H1 (cell line): Measurements from ENCODE around the gene PAFAH1B1. TPM values are rescaled to one million over a fixed set of nuclear protein-coding genes. Genes with fewer than 3 reads are reported as not detected.

ENCODE experiments used
- BACH1 ChIP-seq: IDR thresholded peaks from 2 replicates; pipeline ENCODE4 v1.6.1; 2012; ENCODE audit warnings: low read length, improper control_type of control experiment
- BCL11A ChIP-seq, 2 experiments: IDR thresholded peaks; one replicate each; pipeline ENCODE4 v1.6.1; 2011; ENCODE audit warnings: low read depth in 2 of 2, low read length in 2 of 2, mild to moderate bottlenecking in 2 of 2
- BRCA1 ChIP-seq: IDR thresholded peaks from 2 replicates; pipeline ENCODE4 v1.6.1; 2012; ENCODE audit warnings: low read depth, low read length, improper control_type of control experiment
- CBX8 ChIP-seq: fragments of 300-800, 300-1000 bp; sonication (generic); IDR thresholded peaks from 2 replicates; pipeline ENCODE4 v1.7.1; 2016; ENCODE audit warnings: low read depth, low read length, borderline replicate concordance
- CEBPB ChIP-seq: IDR thresholded peaks from 2 replicates; pipeline ENCODE4 v1.6.1; 2012; ENCODE audit warnings: low read depth, low read length
- CREB1 ChIP-seq: IDR thresholded peaks from 2 replicates; pipeline ENCODE4 v1.6.1; 2012; ENCODE audit warnings: inconsistent platforms
- NRF1 ChIP-seq: IDR thresholded peaks from 2 replicates; pipeline ENCODE4 v1.6.1; 2011; ENCODE audit warnings: mild to moderate bottlenecking, low read depth, low read length, improper control_type of control experiment
- PHF8 ChIP-seq: fragments of 200-600 bp; sonication (generic); conservative IDR thresholded peaks from 2 replicates; pipeline ENCODE4 v1.7.1; 2012; ENCODE audit warnings: low read depth, mild to moderate bottlenecking, inconsistent platforms, low read length, moderate library complexity
- POLR2A ChIP-seq, 2 experiments: IDR thresholded peaks; 1 replicate in 1 of 2; 2 replicates in 1 of 2; pipeline ENCODE4 v1.6.1; 2011; ENCODE audit warnings: low read depth in 2 of 2, low read length in 2 of 2, mild to moderate bottlenecking in 2 of 2; ENCODE audit errors: control extremely low read depth in 1 of 2
- POLR2AphosphoS5 ChIP-seq: IDR thresholded peaks from 2 replicates; pipeline ENCODE4 v1.6.1; 2011; ENCODE audit warnings: low read depth, low read length
- POU5F1 ChIP-seq: IDR thresholded peaks from 2 replicates; pipeline ENCODE4 v1.6.1; 2011; ENCODE audit warnings: low read depth, mild to moderate bottlenecking, low read length, moderate library complexity
- RBBP5 ChIP-seq: IDR thresholded peaks from 2 replicates; pipeline ENCODE4 v1.7.1; 2012; ENCODE audit warnings: low read depth, mild to moderate bottlenecking, inconsistent platforms, low read length, moderate library complexity, borderline replicate concordance
- RFX5 ChIP-seq: IDR thresholded peaks from 2 replicates; pipeline ENCODE4 v1.6.1; 2011; ENCODE audit warnings: low read depth, low read length, improper control_type of control experiment, borderline replicate concordance
- RXRA ChIP-seq: IDR thresholded peaks from 2 replicates; pipeline ENCODE4 v1.6.1; 2011; ENCODE audit warnings: low read depth, mild to moderate bottlenecking, low read length, moderate library complexity; ENCODE audit not compliant: insufficient read depth
- SIRT6 ChIP-seq: IDR thresholded peaks from one replicate; pipeline ENCODE4 v1.7.1; 2012; ENCODE audit warnings: low read length, inconsistent platforms
- SP4 ChIP-seq: IDR thresholded peaks from 2 replicates; pipeline ENCODE4 v1.6.1; 2012; ENCODE audit warnings: low read length, inconsistent platforms
- SRF ChIP-seq: IDR thresholded peaks from 2 replicates; pipeline ENCODE4 v1.6.1; 2011; ENCODE audit warnings: mild to moderate bottlenecking, low read depth, low read length, moderate library complexity
- TAF1 ChIP-seq: IDR thresholded peaks from 2 replicates; pipeline ENCODE4 v1.6.1; 2011; ENCODE audit warnings: mild to moderate bottlenecking, low read depth, low read length
- YY1 ChIP-seq: IDR thresholded peaks from 2 replicates; pipeline ENCODE4 v1.6.1; 2011; ENCODE audit warnings: low read depth, mild to moderate bottlenecking, low read length
- ZNF274 ChIP-seq: IDR thresholded peaks from 2 replicates; pipeline ENCODE4 v1.7.0; 2012; ENCODE audit warnings: low read length, borderline replicate concordance; ENCODE audit errors: extremely low read depth
- polyA plus RNA-seq, 7 experiments: library from polyadenylated mRNA; depleted of rRNA in 3 of 7; stranded (reverse) in 5 of 7; unstranded in 2 of 7; fragments of >200 nt in 5 of 7; fragments of 200-250 nt in 2 of 7; gene quantifications; 1 replicate in 5 of 7; 2 replicates in 1 of 7; 4 replicates in 1 of 7; pipeline versions ENCODE4 v1.2.1 to v1.2.3, GENCODE V29; 2011 to 2013; ENCODE audit warnings: missing spikeins in 2 of 7, mixed read lengths in 2 of 7
- total RNA-seq: library from RNA; stranded (reverse); fragmentation: NEBNext Ultra II Directional; extraction: Animal tissue kit (Norgen Biotek cat#: 25700); gene quantifications from 2 replicates; pipeline ENCODE4 v1.2.1, GENCODE V29; 2021
- TF ChIP-seq, protein P1 (sequence below), 3 experiments: IDR thresholded peaks; 1 replicate in 2 of 3; 2 replicates in 1 of 3; pipeline versions ENCODE4 v1.5.1 to v1.6.1; 2011; ENCODE audit warnings: low read length in 3 of 3, mild to moderate bottlenecking in 3 of 3, inconsistent platforms in 2 of 3, low read depth in 1 of 3, moderate library complexity in 1 of 3; ENCODE audit not compliant: insufficient read depth in 1 of 3; ENCODE audit errors: control extremely low read depth in 1 of 3
- TF ChIP-seq, protein P2 (sequence below): IDR thresholded peaks from 2 replicates; pipeline ENCODE4 v1.6.1; 2012; ENCODE audit warnings: inconsistent platforms

PAFAH1B1 gene
- total and polyA plus RNA-seq, 2 of the 8 experiments (the other 6 are each of a cell fraction or from before 2014, with no cell fraction given) = 42.0 to 152 TPM

DNA sequence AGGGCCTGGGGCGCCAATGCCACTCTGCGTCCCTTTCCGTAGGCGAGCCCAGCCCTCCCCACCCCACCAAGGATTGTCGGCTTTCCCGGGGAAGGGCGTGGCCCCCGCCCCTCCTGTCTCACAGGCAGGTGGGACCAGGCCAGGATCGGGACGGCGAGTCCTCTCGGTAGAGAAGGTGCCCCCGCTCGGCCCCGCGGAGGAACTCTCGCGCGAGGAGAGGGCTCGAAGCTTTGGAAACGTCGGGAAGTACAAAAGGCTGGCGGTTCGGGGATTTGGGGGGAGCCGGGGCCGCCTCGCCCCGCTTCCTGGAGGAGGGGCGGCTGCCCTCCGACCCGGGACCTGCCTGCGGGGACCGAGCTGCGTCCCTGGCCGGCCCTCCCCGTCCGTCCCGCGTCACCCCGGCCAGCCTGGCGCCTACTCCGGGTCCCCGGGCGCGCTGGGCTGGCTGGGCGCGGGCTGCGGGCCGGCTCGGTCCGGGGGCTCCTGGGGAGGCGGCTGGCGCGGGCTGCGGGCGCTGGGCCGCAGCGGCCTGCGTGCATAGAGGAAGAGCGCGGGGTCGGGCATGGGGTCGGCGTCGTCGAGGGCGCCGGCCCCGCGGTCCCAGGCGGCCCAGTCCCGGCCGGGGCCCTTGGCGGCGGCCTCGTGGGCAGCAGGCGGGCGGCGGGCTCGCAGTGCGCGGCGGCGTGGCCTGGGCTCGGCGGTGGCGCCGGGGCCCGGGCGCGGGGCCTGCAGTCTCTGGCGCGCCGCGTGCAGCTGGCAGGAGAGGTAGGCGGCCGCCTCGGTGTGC is 130.7 kb downstream of the PAFAH1B1 start (continued):
- TF ChIP-seq, protein P1, sequence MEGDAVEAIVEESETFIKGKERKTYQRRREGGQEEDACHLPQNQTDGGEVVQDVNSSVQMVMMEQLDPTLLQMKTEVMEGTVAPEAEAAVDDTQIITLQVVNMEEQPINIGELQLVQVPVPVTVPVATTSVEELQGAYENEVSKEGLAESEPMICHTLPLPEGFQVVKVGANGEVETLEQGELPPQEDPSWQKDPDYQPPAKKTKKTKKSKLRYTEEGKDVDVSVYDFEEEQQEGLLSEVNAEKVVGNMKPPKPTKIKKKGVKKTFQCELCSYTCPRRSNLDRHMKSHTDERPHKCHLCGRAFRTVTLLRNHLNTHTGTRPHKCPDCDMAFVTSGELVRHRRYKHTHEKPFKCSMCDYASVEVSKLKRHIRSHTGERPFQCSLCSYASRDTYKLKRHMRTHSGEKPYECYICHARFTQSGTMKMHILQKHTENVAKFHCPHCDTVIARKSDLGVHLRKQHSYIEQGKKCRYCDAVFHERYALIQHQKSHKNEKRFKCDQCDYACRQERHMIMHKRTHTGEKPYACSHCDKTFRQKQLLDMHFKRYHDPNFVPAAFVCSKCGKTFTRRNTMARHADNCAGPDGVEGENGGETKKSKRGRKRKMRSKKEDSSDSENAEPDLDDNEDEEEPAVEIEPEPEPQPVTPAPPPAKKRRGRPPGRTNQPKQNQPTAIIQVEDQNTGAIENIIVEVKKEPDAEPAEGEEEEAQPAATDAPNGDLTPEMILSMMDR (IDR thresholded peaks at IDR 0.05; ENCODE audit: control extremely low read depth in 1 of 3, insufficient read depth in 1 of 3, low read depth in 1 of 3, low read length in 3 of 3) = no peak
- TF ChIP-seq ZNF274 (no peak), BCL11A (IDR thresholded peaks at IDR 0.05; ENCODE audit: low read depth in 2 of 2, low read length in 2 of 2) (no peak), SP4 (no peak), CREB1 (no peak), PHF8 (peak; percentile 50; the same call in 1 of the 2 replicates), RXRA (no peak), SIRT6 (no peak), CEBPB (no peak), CBX8 (no peak), YY1 (no peak), POLR2AphosphoS5 (no peak; the same call in 1 of the 2 replicates), RFX5 (no peak), BRCA1 (peak; percentile 65), POU5F1 (no peak), POLR2A (IDR thresholded peaks at IDR 0.05; ENCODE audit: control extremely low read depth in 1 of 2, low read depth in 2 of 2, low read length in 2 of 2) (no peak), TAF1 (no peak; the same call in 1 of the 2 replicates), RBBP5 (no peak; the same call in 1 of the 2 replicates), NRF1 (no peak), SRF (no peak), BACH1 (no peak)
- TF ChIP-seq, protein P2, sequence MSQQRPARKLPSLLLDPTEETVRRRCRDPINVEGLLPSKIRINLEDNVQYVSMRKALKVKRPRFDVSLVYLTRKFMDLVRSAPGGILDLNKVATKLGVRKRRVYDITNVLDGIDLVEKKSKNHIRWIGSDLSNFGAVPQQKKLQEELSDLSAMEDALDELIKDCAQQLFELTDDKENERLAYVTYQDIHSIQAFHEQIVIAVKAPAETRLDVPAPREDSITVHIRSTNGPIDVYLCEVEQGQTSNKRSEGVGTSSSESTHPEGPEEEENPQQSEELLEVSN = no peak
